WI38 (cell line): Measurements from ENCODE around the gene SLC16A8.

Experiments used
- H3K4me3 ChIP-seq: 2 replicates; pipeline ENCODE4 v1.5.1; 2011; ENCODE audit warnings: low read depth, mild to moderate bottlenecking, control low read depth, low read length
- CTCF ChIP-seq: IDR thresholded peaks from 2 replicates; pipeline ENCODE4 v1.5.1; 2012; ENCODE audit warnings: low read depth, mild to moderate bottlenecking, control low read depth, low read length

The SLC16A8 gene

GRCh38 chr22:38031491-38031890 is 52.5 kb downstream of the SLC16A8 start:
- no peak for TF ChIP-seq CTCF
- H3K4me3 ChIP-seq: no peak overlapping the region

- TF ChIP-seq CTCF: no peak
- H3K4me3 ChIP-seq: no peak overlapping the region
These were observed 53.5 kb downstream of the SLC16A8 start for GRCh38 chr22:38030311-38031133.

GRCh38 chr22:38029901-38030300 is 54.1 kb downstream of the SLC16A8 start:
- no peak overlapping the region for H3K4me3 ChIP-seq
- no peak for TF ChIP-seq CTCF

GRCh38 chr22:38029370-38029769 is 54.6 kb downstream of the SLC16A8 start:
- no peak for TF ChIP-seq CTCF
- no peak overlapping the region for H3K4me3 ChIP-seq

DNA sequence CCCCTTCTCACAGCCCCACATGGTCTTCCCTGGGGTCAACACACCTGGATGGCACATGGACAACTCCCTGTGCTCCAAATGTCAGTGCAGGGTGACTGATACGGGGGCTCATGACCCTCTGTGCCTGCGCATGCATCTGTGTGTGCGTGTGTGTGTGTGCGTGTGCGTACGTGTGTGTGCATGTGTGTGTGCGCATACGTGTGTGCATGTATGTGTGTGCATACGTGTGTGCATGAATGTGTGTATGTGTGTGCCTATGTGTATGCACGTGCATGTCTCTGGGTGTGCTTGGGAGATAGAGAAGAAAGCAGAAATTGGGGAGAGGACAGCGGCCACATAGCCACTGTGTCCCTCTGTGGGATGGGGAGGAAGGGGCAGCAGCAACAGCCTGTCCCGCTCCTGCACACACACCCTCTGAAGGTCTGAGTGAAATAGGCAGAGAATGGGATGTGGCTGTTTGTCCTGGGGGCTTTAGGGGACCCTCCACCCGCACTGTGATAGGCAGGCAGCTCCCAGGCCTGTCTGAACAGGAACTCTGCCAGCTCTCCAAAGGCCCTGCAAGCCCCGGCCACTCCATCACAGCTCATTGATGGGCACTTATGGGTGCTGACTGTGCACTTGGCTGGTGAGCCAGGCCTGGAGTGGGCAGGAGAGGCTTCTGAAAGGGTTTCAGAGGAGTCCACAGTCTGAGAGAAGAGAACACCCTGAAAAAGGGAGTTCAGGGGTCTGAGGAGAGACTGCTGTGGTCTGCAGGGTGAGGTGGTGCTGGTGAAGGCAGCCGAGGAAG is 55.4 kb downstream of the SLC16A8 start:
- H3K4me3 ChIP-seq: no peak overlapping the region
- no peak for TF ChIP-seq CTCF
